Left forelimb (tissue), 1 donor: ENCODE measurements around the gene CCR5.
"Not testable (repeated sequence)": the region's sequence is repeated elsewhere in the genome, so short reads cannot be mapped to it uniquely, and the experiment has no call there.

Source experiments
- DNase-seq: peaks from one replicate; pipeline ENCODE4 v3.0.0-alpha.2; 2018; ENCODE audit warnings: low spot score

The CCR5 gene

GRCh38 chr3:46386205-46386604 lies 15.5 kb downstream of the CCR5 start:
- no peak for DNase-seq

- not testable (repeated sequence) for DNase-seq
Observed at GRCh38 chr3:46388847-46389246, 18.1 kb downstream of the CCR5 start.

GRCh38 chr3:46389306-46389705 lies 18.6 kb downstream of the CCR5 start:
- DNase-seq = no peak

- not testable (repeated sequence) for DNase-seq
Observed at GRCh38 chr3:46391526-46391925, 20.8 kb downstream of the CCR5 start.

- DNase-seq = no peak
Observed at GRCh38 chr3:46393011-46393410, 22.3 kb downstream of the CCR5 start.

GRCh38 chr3:46393554-46394434 lies 23.0 kb downstream of the CCR5 start:
- no peak for DNase-seq

GRCh38 chr3:46395210-46395661 lies 24.5 kb downstream of the CCR5 start:
- DNase-seq = no peak

- no peak for DNase-seq
Observed at GRCh38 chr3:46395766-46396530, 25.2 kb downstream of the CCR5 start.

GRCh38 chr3:46397111-46397510 lies 26.4 kb downstream of the CCR5 start:
- DNase-seq = no peak

- DNase-seq = no peak
Observed at GRCh38 chr3:46398186-46398955, 27.6 kb downstream of the CCR5 start.

- no peak for DNase-seq
Observed at GRCh38 chr3:46399098-46399497, 28.4 kb downstream of the CCR5 start.

GRCh38 chr3:46399557-46399956 lies 28.8 kb downstream of the CCR5 start:
- DNase-seq = no peak

- DNase-seq = no peak
Observed at GRCh38 chr3:46400000-46400734, 29.4 kb downstream of the CCR5 start.

- no peak for DNase-seq
Observed at GRCh38 chr3:46400846-46401245, 30.1 kb downstream of the CCR5 start.

- no peak for DNase-seq
Observed at GRCh38 chr3:46401579-46401978, 30.8 kb downstream of the CCR5 start.

GRCh38 chr3:46402902-46403301 lies 32.2 kb downstream of the CCR5 start:
- DNase-seq = not testable (repeated sequence)

GRCh38 chr3:46405301-46406019 lies 34.7 kb downstream of the CCR5 start:
- DNase-seq = no peak

- no peak for DNase-seq
Observed at GRCh38 chr3:46406443-46406787, 35.7 kb downstream of the CCR5 start.

GRCh38 chr3:46406788-46407611 lies 36.3 kb downstream of the CCR5 start, which contains the start of the genes CCR5AS and CCRL2:
Gene CCR5AS, minus strand, starts transcription at chr3:46407066.
Gene CCRL2, plus strand, starts transcription at chr3:46407259. Its CDS starts 821 bp downstream, at chr3:46408080.
- no peak for DNase-seq

GRCh38 chr3:46407970-46408369 lies 37.2 kb downstream of the CCR5 start:
- DNase-seq = no peak
